MCF 10A (cell line): Measurements from ENCODE around the gene SIGLEC12. TPM values are rescaled to one million over a fixed set of nuclear protein-coding genes. Genes with fewer than 3 reads are reported as not detected.

ENCODE experiments used
- Bru-seq: library from RNA; stranded (reverse); fragments of 400-500 nt; gene quantifications from one replicate; lab custom pipeline; 2021; lab: Mats Ljungman, UMichigan
- BruChase-seq, 2 experiments: library from RNA; stranded (reverse); fragments of 400-500 nt; gene quantifications; one replicate each; lab custom pipeline; 2021; lab: Mats Ljungman, UMichigan
- BruUV-seq: library from RNA; stranded (reverse); fragments of 400-500 nt; replicated peaks from 2 replicates; lab custom pipeline; 2021; lab: Mats Ljungman, UMichigan
- CTCF ChIA-PET: fragments of 300-600 bp; sonication (Branson Sonifier 250); formaldehyde crosslinking; extraction: SDS; loops from one replicate; lab custom pipeline; 2021; ENCODE audit warnings: antibody characterized with exemption, inconsistent platforms; lab: Yijun Ruan, JAX
- POLR2A ChIA-PET: fragments of 300-600, 350-650 bp; sonication (Branson Sonifier 250); formaldehyde crosslinking; extraction: SDS; loops from one replicate; lab custom pipeline; 2020; ENCODE audit warnings: antibody characterized with exemption, inconsistent platforms; lab: Yijun Ruan, JAX
- DNase-seq: peaks from one replicate; pipeline ENCODE4 v3.0.0-alpha.2; 2018; ENCODE audit not compliant: unreplicated experiment
- H3K27ac Mint-ChIP-seq: one replicate; pipeline ENCODE4 v1.8.0; 2022; ENCODE audit warnings: mild to moderate bottlenecking, low read depth, mixed read lengths; ENCODE audit not compliant: unreplicated experiment
- H3K27me3 Mint-ChIP-seq: one replicate; pipeline ENCODE4 v1.8.0; 2022; ENCODE audit warnings: mixed read lengths; ENCODE audit not compliant: insufficient read depth, unreplicated experiment
- H3K36me3 Mint-ChIP-seq: one replicate; pipeline ENCODE4 v1.8.0; 2022; ENCODE audit warnings: mild to moderate bottlenecking, moderate library complexity, mixed read lengths; ENCODE audit not compliant: insufficient read depth, unreplicated experiment
- H3K4me1 Mint-ChIP-seq: one replicate; pipeline ENCODE4 v1.8.0; 2022; ENCODE audit warnings: mixed read lengths; ENCODE audit not compliant: insufficient read depth, unreplicated experiment
- H3K4me3 Mint-ChIP-seq: one replicate; pipeline ENCODE4 v1.8.0; 2022; ENCODE audit warnings: mild to moderate bottlenecking, moderate library complexity, mixed read lengths; ENCODE audit not compliant: unreplicated experiment
- H3K9me3 Mint-ChIP-seq: one replicate; pipeline ENCODE4 v1.8.0; 2022; ENCODE audit warnings: mixed read lengths; ENCODE audit not compliant: unreplicated experiment
- CTCF ChIP-seq: fragments of 200-600 bp; IDR thresholded peaks from one replicate; pipeline ENCODE4 v1.8.0; 2022; ENCODE audit warnings: antibody characterized with exemption, mild to moderate bottlenecking; ENCODE audit not compliant: unreplicated experiment
- intact Hi-C: fragments of 100-400 bp; cut with micrococcal nuclease; formaldehyde crosslinking; loops from 2 replicates; pipeline ENCODE4 v1.14.1; 2022
- long read RNA-seq: library from polyadenylated mRNA; stranded (forward); transcript quantifications from one replicate; pipeline ENCODE4 v2.0.0, GENCODE V29; 2022
- total RNA-seq: library from RNA; stranded (reverse); gene quantifications from 2 replicates; pipeline ENCODE4 v1.2.3, GENCODE V29; 2022

The SIGLEC12 gene
- total RNA-seq (not detected in 2 replicates), Bru-seq, nascent RNA (not detected), BruChase-seq, experiment 1, labeled RNA remaining after a 6-hour chase (not detected), BruChase-seq, experiment 2, labeled RNA remaining after a 2-hour chase (not detected)
- long read RNA-seq: 0 reads

- CTCF ChIA-PET: no interaction called here
- H3K27me3 Mint-ChIP-seq: no peaks in the 10 kb centered on the region
- no peaks in the 10 kb centered on the region for H3K36me3 Mint-ChIP-seq
- POLR2A ChIA-PET: no interaction called here
- H3K4me3 Mint-ChIP-seq: no peak within 1 kb of the TSS
- no peaks in the 10 kb centered on the region for H3K4me1 Mint-ChIP-seq
- no peak within 1 kb of the TSS for H3K27ac Mint-ChIP-seq
- BruUV-seq: no TSS peak
- H3K9me3 Mint-ChIP-seq: no peaks in the 10 kb centered on the region
- TF ChIP-seq CTCF: no peak
- intact Hi-C loops: no loop called here
- no peak for DNase-seq
Measured at GRCh38 chr19:51501594-51502263, at the start of gene SIGLEC12. TSS of gene SIGLEC12 (minus strand) at chr19:51501800. CDS start at chr19:51501733, 67 bp downstream.

- BruUV-seq: no TSS peak
- no peak overlapping the region for H3K4me3 Mint-ChIP-seq
- no peaks in the 10 kb centered on the region for H3K27me3 Mint-ChIP-seq
- no peak overlapping the region for H3K27ac Mint-ChIP-seq
- H3K4me1 Mint-ChIP-seq: no peaks in the 10 kb centered on the region
- TF ChIP-seq CTCF: no peak
- CTCF ChIA-PET: interaction anchor here (0.6 to 1.2 kb wide), 2 partner anchors 58 to 156 kb away, joined by 3 read pairs; no protein-coding TSS in a partner anchor
- no peaks in the 10 kb centered on the region for H3K36me3 Mint-ChIP-seq
- peaks cover 20% of the 10 kb centered on the region for H3K9me3 Mint-ChIP-seq
- intact Hi-C loops: no loop called here
- POLR2A ChIA-PET: no interaction called here
- no peak for DNase-seq
Measured at GRCh38 chr19:51550848-51551672, 49.5 kb upstream of the SIGLEC12 start.

GRCh38 chr19:51549533-51550324, 48.1 kb upstream of the SIGLEC12 start:
- H3K27ac Mint-ChIP-seq: no peak overlapping the region
- no peaks in the 10 kb centered on the region for H3K27me3 Mint-ChIP-seq
- intact Hi-C loops: no loop called here
- CTCF ChIA-PET: no interaction called here
- DNase-seq: no peak
- H3K4me1 Mint-ChIP-seq: no peaks in the 10 kb centered on the region
- POLR2A ChIA-PET: no interaction called here
- H3K4me3 Mint-ChIP-seq: no peak overlapping the region
- no peak for TF ChIP-seq CTCF
- BruUV-seq: no TSS peak
- H3K9me3 Mint-ChIP-seq: peaks cover 20% of the 10 kb centered on the region
- H3K36me3 Mint-ChIP-seq: no peaks in the 10 kb centered on the region
